ENCODE results near the gene BAHCC1. TPM values are rescaled to one million over a fixed set of nuclear protein-coding genes. Genes with fewer than 3 reads are reported as not detected.

The BAHCC1 gene
- total and polyA plus RNA-seq, 2 of the 8 experiments (the other 6 are each of a cell fraction or from before 2014, with no cell fraction given): 0.26 to 0.58 TPM

GRCh38 chr17:81374890-81375289 is 20.4 kb upstream of the BAHCC1 start (continued):
- TF ChIP-seq CHD7 (IDR thresholded peaks at IDR 0.05; ENCODE audit: insufficient replicate concordance, low read length) (no peak), RFX5 (IDR thresholded peaks at IDR 0.05; ENCODE audit: borderline replicate concordance, low read depth, low read length) (no peak), CREB1 (IDR thresholded peaks at IDR 0.05) (no peak), FOSL1 (IDR thresholded peaks at IDR 0.05; ENCODE audit: insufficient read depth, low read depth, low read length) (no peak), SIRT6 (IDR thresholded peaks at IDR 0.05; ENCODE audit: low read length) (no peak), CHD1 (IDR thresholded peaks at IDR 0.05; ENCODE audit: low read depth, low read length) (no peak), ZNF274 (IDR thresholded peaks at IDR 0.05; ENCODE audit: borderline replicate concordance, extremely low read depth, low read length) (no peak), SP4 (IDR thresholded peaks at IDR 0.05; ENCODE audit: low read length) (no peak), POLR2A (IDR thresholded peaks at IDR 0.05; ENCODE audit: control extremely low read depth in 1 of 2, low read depth in 2 of 2, low read length in 2 of 2) (no peak)

Measured in H1 (cell line).